Left ventricle myocardium superior (tissue), 1 donor: Measurements from ENCODE around the gene SPATA21. TPM values are rescaled to one million over a fixed set of nuclear protein-coding genes. Genes with fewer than 3 reads are reported as not detected.

Experiments used
- ATAC-seq: fragments of 200-7000 bp; cut with Tn5 transposase; one replicate; pipeline ENCODE4 v1.9.1; 2020; ENCODE audit warnings: mild to moderate bottlenecking, moderate library complexity
- DNase-seq: peaks from one replicate; pipeline ENCODE4 v3.0.0-alpha.2; 2020
- intact Hi-C: fragments of 100-400 bp; cut with micrococcal nuclease; formaldehyde crosslinking; loops from one replicate; pipeline ENCODE4 v1.11.0; 2022
- total RNA-seq: library from RNA; stranded (reverse); fragmentation: NEBNext Ultra II Directional; extraction: Animal tissue kit (Norgen Biotek cat#: 25700); gene quantifications from one replicate; pipeline ENCODE4 v1.2.1, GENCODE V29; 2021
- donor health status: DM: no; HTN: yes; CAD: no; lungs with severe emphysema.

SPATA21 gene
- total RNA-seq, 1 donor from 2014 or later, result not detected

DNA sequence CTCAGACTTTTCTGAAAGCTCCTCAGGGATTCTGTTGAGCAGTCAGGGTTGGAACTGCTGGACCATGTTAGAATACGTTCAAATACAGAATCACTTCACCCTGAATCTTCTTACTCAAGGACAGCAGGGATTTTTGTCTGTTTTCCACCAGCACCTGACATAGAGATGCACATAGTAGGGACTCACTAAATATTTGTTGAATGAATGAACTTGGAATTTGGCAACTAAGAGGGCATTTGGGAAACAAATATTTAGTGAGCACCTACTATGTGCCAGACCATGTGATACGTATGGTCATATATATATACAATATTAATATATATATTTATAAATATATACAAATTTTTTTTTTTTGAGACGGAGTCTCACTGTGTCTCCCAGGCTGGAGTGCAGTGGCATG is 80.4 kb downstream of the SPATA21 start:
- no peak for DNase-seq
- no peak for ATAC-seq
- intact Hi-C loops, result no loop called here

DNA sequence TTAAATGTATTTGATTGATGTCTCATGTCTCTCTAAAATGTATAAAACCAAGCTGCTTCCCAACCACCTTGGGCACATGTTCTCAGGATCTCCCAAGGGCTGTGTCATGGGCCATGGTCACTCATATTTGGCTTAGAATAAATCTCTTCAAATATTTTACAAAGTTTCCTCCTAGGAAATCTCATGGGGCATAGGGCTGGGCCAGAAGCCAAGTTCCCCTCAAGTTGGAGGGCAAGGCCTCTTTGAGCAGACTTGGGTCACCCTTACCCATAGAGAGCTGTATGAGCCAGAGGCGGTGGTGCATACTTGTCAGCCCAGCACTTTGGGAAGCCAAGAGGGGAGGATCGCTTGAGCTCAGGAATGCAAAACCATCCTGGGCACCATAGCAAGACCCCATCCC is 82.6 kb downstream of the SPATA21 start:
- DNase-seq (no peak), ATAC-seq (no peak)
- intact Hi-C loops, result no loop called here

DNA sequence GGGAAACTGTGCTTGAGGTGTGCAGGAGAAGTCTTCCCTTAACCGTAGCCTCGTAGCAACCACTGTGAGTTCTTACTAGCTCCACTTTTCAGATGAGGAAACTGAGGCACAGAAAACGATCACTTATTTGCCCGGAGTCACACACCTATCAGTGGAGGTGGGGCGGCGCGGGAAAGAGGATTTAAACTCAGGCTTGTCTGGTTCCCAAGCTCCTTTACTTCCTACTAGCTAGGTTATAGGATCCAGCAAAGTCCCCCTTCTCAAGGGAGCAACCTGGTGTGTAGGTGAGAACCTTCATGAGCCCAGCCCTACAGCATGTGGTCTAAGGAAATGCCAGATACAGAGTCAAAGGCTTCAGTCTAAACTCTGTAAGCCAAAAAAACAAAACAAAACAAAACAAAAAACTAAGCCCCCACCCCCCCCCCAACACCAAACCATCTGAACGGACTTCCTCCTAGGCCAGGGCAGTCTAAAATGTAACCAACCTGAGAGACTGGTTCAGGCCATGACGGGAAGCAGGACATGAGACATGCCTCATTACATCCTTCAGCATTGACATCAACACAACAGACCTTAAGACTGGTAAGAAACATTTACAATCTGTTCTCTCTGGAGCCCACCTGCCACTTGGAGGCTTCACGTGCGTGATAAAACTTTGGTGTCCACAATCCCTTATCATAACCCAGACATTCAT is 84.2 kb downstream of the SPATA21 start:
- DNase-seq (no peak), ATAC-seq (no peak)
- intact Hi-C loops, result no loop called here

DNA sequence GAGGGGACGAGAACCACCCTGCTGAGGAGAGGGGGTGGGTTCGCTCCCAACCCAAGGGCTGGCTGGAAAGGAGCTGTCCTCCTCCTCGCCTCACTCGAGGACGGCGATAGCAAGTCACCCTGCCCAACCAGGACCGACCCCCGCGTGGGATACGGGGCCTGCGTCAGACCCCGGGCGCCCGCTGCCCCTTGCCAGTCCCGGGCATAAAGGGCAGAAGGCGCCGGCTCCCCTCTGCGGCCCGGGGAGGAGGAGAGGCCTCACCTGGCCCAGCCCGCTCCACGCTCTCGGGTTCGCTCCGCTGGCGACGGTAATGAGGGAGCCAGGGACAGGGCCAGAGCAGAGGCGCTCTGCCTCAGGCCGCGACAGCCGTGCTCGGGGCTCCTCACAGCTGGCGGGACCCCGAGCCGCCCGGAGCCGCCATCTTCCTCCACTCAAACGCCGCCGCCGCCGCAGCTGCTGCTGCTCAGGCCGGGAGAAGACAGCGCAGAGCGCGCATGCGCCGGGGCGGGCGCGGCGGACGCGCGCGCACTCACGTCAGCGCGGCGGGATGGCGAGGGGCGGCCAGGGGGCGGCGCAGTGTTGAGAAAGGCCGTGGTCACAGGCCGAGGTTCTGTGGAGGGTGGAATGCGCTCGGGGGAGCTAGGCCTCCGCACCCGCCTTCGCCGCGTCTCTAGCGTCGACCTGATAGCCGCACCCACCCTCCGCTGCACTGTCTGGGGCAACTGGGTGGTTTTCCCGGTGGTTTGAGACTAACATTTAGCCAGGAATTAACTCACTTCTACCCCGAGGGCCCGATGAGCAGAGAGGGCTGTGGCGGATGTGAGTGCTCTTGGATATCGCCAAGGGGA is 85.0 kb downstream of the SPATA21 start, which contains the start of gene FBXO42:
FBXO42 (minus strand) TSS at position 487 of the 848 bp plus-strand sequence. CDS start 37,062 bp downstream, outside the sequence.
- DNase-seq (peak; percentile 96), ATAC-seq (peak; percentile 97)
- intact Hi-C loops, result no loop called here

DNA sequence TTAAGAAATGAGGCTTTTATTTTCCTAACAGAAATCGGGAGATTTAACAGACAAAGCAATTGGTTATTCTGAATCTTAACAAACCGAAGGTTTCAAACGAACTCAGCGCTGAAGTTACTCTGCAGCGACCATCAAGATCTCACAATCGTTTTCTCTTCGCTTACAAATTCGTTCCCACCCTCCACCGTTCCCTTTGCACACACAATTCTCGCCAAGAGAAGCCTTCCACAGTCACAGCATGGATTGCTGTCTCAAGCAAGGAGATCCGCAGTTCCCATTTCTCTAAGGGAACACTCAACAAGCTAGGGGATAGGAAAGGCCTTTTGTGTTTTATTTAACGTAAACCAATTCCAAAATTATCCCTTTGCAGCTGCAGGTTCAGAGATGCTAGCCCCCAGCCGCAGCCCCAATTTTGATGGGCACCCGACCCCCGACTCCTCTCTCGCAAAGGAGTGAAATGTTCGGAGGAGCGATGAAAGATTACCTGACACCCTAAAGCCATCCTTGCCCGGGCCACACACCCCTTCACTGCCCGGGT is 85.7 kb downstream of the SPATA21 start:
- DNase-seq, result no peak
- peak; percentile 36 for ATAC-seq
- intact Hi-C loops, result no loop called here

DNA sequence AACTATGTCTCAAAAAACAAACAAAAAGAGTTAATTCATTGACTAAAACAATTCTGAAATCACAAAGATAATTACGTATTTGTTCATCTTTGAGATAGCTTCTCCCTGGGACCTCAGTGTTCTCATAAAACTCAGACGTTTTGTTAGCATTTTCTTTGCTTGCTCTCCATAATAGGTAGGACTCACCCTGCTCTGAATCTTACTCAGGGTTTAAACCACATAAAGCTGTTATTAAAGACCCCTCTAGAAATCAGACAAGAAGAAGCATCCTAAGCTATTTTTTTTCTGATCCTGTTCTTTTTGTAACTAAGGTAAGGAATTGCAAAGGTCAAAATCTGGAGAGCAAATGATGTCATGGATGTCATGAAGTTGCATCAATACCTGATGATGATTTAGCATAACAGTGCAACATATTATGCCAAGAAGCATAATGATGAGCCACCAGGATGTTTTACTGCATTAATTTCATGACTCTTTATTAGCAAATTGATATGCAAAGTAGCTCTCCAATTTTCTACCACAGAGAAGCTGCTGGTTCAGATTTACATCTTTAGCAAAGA is 87.3 kb downstream of the SPATA21 start:
- intact Hi-C loops, result no loop called here
- ATAC-seq (no peak), DNase-seq (no peak)

Other genes starting within 250 kb of the SPATA21 start
- 2.0 TPM for gene ARHGEF19, start 224.8 kb downstream of the SPATA21 start, total RNA-seq
- 9.7 TPM for gene CPLANE2, start 200.2 kb downstream of the SPATA21 start, total RNA-seq
- 23.1 TPM for gene FBXO42, start 84.9 kb downstream of the SPATA21 start, total RNA-seq
- gene SZRD1, start 70.2 kb downstream of the SPATA21 start, total RNA-seq, result 109 TPM
- gene NECAP2, start 3.3 kb upstream of the SPATA21 start, total RNA-seq, result 13.7 TPM
- 4,234 TPM for gene RNU1-1, start 76.9 kb upstream of the SPATA21 start, total RNA-seq
- gene NBPF1, start 176.1 kb upstream of the SPATA21 start, total RNA-seq, result 12.2 TPM
- gene RNU1-3, start 229.5 kb upstream of the SPATA21 start, total RNA-seq, result 4,234 TPM